C4-2B (cell line): ENCODE measurements around the gene YTHDC2.

ENCODE experiments used
- ZFX ChIP-seq: fragments of 450-650 bp; IDR thresholded peaks from 2 replicates; pipeline ENCODE4 v1.6.1; 2017
- TF ChIP-seq, protein P1 (sequence below): fragments of 450-650 bp; conservative IDR thresholded peaks from 2 replicates; pipeline ENCODE4 v1.5.1; 2017; ENCODE audit warnings: mild to moderate bottlenecking

GRCh38 chr5:113478691-113479090 is 34.8 kb upstream of the YTHDC2 start:
- TF ChIP-seq, protein P1, sequence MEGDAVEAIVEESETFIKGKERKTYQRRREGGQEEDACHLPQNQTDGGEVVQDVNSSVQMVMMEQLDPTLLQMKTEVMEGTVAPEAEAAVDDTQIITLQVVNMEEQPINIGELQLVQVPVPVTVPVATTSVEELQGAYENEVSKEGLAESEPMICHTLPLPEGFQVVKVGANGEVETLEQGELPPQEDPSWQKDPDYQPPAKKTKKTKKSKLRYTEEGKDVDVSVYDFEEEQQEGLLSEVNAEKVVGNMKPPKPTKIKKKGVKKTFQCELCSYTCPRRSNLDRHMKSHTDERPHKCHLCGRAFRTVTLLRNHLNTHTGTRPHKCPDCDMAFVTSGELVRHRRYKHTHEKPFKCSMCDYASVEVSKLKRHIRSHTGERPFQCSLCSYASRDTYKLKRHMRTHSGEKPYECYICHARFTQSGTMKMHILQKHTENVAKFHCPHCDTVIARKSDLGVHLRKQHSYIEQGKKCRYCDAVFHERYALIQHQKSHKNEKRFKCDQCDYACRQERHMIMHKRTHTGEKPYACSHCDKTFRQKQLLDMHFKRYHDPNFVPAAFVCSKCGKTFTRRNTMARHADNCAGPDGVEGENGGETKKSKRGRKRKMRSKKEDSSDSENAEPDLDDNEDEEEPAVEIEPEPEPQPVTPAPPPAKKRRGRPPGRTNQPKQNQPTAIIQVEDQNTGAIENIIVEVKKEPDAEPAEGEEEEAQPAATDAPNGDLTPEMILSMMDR = no peak
- TF ChIP-seq ZFX = no peak
